Astrocyte (in vitro differentiated cells and primary cell): ENCODE measurements around the gene FAM151B. TPM values are rescaled to one million over a fixed set of nuclear protein-coding genes. Genes with fewer than 3 reads are reported as not detected.

Experiments used
- DNase-seq: peaks from one replicate; pipeline ENCODE4 v3.0.0-alpha.2; 2010; ENCODE audit warnings: low read depth
- FAIRE-seq: peaks from 2 replicates; lab custom pipeline; 2011; peaks lifted over from hg19 to GRCh38; lab: Jason Lieb, UNC
- H2AFZ ChIP-seq: 2 replicates; pipeline ENCODE4 v1.6.0; 2012; ENCODE audit warnings: low read depth, low read length, inconsistent platforms
- H3K27ac ChIP-seq: 2 replicates; pipeline ENCODE4 v1.5.1; 2011; ENCODE audit warnings: low read depth, low read length, inconsistent platforms
- H3K27me3 ChIP-seq: 2 replicates; pipeline ENCODE4 v1.6.0; 2011; ENCODE audit warnings: low read length, inconsistent platforms; ENCODE audit not compliant: insufficient read depth
- H3K36me3 ChIP-seq: 2 replicates; pipeline ENCODE4 v1.5.1; 2011; ENCODE audit warnings: low read length, inconsistent platforms; ENCODE audit not compliant: insufficient read depth
- H3K4me1 ChIP-seq: 2 replicates; pipeline ENCODE4 v1.5.1; 2011; ENCODE audit warnings: low read length, inconsistent platforms; ENCODE audit not compliant: insufficient read depth
- H3K4me2 ChIP-seq: 2 replicates; pipeline ENCODE4 v1.6.0; 2012; ENCODE audit warnings: low read length, inconsistent platforms
- H3K4me3 ChIP-seq: 2 replicates; pipeline ENCODE4 v1.5.1; 2011; ENCODE audit warnings: low read depth, mild to moderate bottlenecking, low read length, inconsistent platforms; ENCODE audit not compliant: insufficient read depth
- H3K79me2 ChIP-seq: 2 replicates; pipeline ENCODE4 v1.6.0; 2012; ENCODE audit warnings: mild to moderate bottlenecking, low read length, inconsistent platforms; ENCODE audit not compliant: insufficient read depth
- H3K9ac ChIP-seq: 2 replicates; pipeline ENCODE4 v1.6.0; 2012; ENCODE audit warnings: mild to moderate bottlenecking, low read length, inconsistent platforms
- H3K9me3 ChIP-seq: 2 replicates; pipeline ENCODE4 v1.5.1; 2012; ENCODE audit warnings: low read depth, mild to moderate bottlenecking, low read length, inconsistent platforms; ENCODE audit not compliant: insufficient read depth
- H4K20me1 ChIP-seq: 2 replicates; pipeline ENCODE4 v1.6.0; 2012; ENCODE audit warnings: low read length, inconsistent platforms; ENCODE audit not compliant: insufficient read depth
- H3K27ac Mint-ChIP-seq: one replicate; pipeline ENCODE4 v1.8.0; 2021; ENCODE audit warnings: mild to moderate bottlenecking, mixed read lengths; ENCODE audit not compliant: unreplicated experiment
- H3K27me3 Mint-ChIP-seq: one replicate; pipeline ENCODE4 v1.8.0; 2021; ENCODE audit warnings: low read depth, mixed read lengths; ENCODE audit not compliant: unreplicated experiment
- H3K36me3 Mint-ChIP-seq: one replicate; pipeline ENCODE4 v1.8.0; 2021; ENCODE audit warnings: low read depth, mixed read lengths; ENCODE audit not compliant: unreplicated experiment
- H3K4me1 Mint-ChIP-seq: one replicate; pipeline ENCODE4 v1.8.0; 2021; ENCODE audit warnings: low read depth, mixed read lengths; ENCODE audit not compliant: unreplicated experiment
- H3K4me3 Mint-ChIP-seq: one replicate; pipeline ENCODE4 v1.8.0; 2021; ENCODE audit warnings: mild to moderate bottlenecking, moderate library complexity, mixed read lengths; ENCODE audit not compliant: unreplicated experiment
- H3K9me3 Mint-ChIP-seq: one replicate; pipeline ENCODE4 v1.8.0; 2021; ENCODE audit warnings: mild to moderate bottlenecking, mixed read lengths; ENCODE audit not compliant: unreplicated experiment
- EZH2 ChIP-seq: IDR thresholded peaks from 2 replicates; pipeline ENCODE4 v1.6.1; 2012; ENCODE audit warnings: mild to moderate bottlenecking, low read length, inconsistent platforms; ENCODE audit not compliant: insufficient read depth
- total RNA-seq: library from RNA; stranded (reverse); gene quantifications from 2 replicates; pipeline ENCODE4 v1.2.1, GENCODE V29; 2021
- TF ChIP-seq, protein P1 (sequence below): IDR thresholded peaks from 2 replicates; pipeline ENCODE4 v1.5.1; 2011; ENCODE audit warnings: low read depth, mild to moderate bottlenecking, inconsistent platforms, low read length, moderate library complexity; ENCODE audit not compliant: insufficient read depth

Gene FAM151B
- total RNA-seq, 1 donor from 2014 or later: 2.9 TPM

DNA sequence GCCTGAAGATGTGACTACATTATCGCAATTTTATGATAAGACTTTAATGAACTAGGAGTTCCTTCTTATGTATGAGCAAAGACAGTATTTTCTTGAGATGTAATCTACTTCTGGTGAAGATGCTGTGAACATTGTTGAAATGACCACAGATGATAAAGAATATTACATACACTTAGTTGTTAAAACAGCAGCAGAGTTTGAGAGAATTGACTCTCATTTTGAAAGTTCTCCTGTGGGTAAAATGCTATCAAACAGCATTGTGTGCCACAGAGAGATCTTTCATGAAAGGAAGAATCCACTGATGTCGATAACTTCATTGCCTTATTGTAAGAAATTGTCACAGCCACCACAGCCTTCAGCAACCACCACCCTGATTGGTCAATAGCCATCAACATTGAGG lies 8.0 kb downstream of the FAM151B start:
- FAIRE-seq (no peak), DNase-seq (no peak)
- Histone ChIP-seq H3K79me2 (no peaks in the 10 kb centered on the region), H3K4me3 (no peak overlapping the region), H3K9ac (no peak overlapping the region), H3K9me3 (no peaks in the 10 kb centered on the region), H2AFZ (no peak overlapping the region), H4K20me1 (no peaks in the 10 kb centered on the region), H3K4me2 (no peak overlapping the region), H3K27me3 (no peaks in the 10 kb centered on the region), H3K36me3 (no peaks in the 10 kb centered on the region), H3K27ac (no peak overlapping the region), H3K4me1 (no peaks in the 10 kb centered on the region)
- H3K36me3 Mint-ChIP-seq: peaks cover 5% of the 10 kb centered on the region
- H3K9me3 Mint-ChIP-seq: peaks cover 2% of the 10 kb centered on the region
- H3K27me3 Mint-ChIP-seq: no peaks in the 10 kb centered on the region
- no peak overlapping the region for H3K27ac Mint-ChIP-seq
- no peak for TF ChIP-seq EZH2
- TF ChIP-seq, protein P1, sequence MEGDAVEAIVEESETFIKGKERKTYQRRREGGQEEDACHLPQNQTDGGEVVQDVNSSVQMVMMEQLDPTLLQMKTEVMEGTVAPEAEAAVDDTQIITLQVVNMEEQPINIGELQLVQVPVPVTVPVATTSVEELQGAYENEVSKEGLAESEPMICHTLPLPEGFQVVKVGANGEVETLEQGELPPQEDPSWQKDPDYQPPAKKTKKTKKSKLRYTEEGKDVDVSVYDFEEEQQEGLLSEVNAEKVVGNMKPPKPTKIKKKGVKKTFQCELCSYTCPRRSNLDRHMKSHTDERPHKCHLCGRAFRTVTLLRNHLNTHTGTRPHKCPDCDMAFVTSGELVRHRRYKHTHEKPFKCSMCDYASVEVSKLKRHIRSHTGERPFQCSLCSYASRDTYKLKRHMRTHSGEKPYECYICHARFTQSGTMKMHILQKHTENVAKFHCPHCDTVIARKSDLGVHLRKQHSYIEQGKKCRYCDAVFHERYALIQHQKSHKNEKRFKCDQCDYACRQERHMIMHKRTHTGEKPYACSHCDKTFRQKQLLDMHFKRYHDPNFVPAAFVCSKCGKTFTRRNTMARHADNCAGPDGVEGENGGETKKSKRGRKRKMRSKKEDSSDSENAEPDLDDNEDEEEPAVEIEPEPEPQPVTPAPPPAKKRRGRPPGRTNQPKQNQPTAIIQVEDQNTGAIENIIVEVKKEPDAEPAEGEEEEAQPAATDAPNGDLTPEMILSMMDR: no peak
- no peak overlapping the region for H3K4me3 Mint-ChIP-seq
- H3K4me1 Mint-ChIP-seq: no peaks in the 10 kb centered on the region

DNA sequence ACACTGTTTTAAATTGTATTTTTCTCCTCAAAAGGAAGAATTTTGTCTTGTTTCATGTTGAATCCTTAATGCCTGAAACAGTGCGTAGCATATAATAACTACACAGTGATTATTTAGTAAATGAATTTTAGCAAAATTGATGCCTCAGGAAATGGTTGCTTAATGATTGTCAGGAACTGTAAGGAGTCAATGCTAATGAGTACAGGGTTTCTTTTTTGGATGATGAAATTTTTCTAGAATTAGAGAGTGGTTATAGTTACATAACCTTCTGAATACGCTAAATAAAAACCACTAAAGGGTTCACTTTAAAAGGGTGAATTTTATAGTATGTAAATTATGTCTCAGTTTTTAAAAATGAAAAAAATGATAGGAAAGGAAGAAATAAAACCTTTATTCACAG lies 14.9 kb downstream of the FAM151B start:
- Mint-ChIP-seq H3K36me3 (no peaks in the 10 kb centered on the region), H3K9me3 (no peaks in the 10 kb centered on the region), H3K27ac (no peak overlapping the region), H3K4me3 (no peak overlapping the region), H3K4me1 (peaks cover 2% of the 10 kb centered on the region), H3K27me3 (no peaks in the 10 kb centered on the region)
- no peak for DNase-seq
- no peak overlapping the region for H2AFZ ChIP-seq
- no peak overlapping the region for H3K4me2 ChIP-seq
- H3K79me2 ChIP-seq: no peaks in the 10 kb centered on the region
- H3K27ac ChIP-seq: no peak overlapping the region
- H4K20me1 ChIP-seq: no peaks in the 10 kb centered on the region
- TF ChIP-seq, protein P1: no peak
- TF ChIP-seq EZH2: no peak
- FAIRE-seq: no peak
- no peak overlapping the region for H3K9ac ChIP-seq
- H3K36me3 ChIP-seq: no peaks in the 10 kb centered on the region
- no peaks in the 10 kb centered on the region for H3K9me3 ChIP-seq
- no peaks in the 10 kb centered on the region for H3K27me3 ChIP-seq
- no peaks in the 10 kb centered on the region for H3K4me1 ChIP-seq
- no peak overlapping the region for H3K4me3 ChIP-seq

DNA sequence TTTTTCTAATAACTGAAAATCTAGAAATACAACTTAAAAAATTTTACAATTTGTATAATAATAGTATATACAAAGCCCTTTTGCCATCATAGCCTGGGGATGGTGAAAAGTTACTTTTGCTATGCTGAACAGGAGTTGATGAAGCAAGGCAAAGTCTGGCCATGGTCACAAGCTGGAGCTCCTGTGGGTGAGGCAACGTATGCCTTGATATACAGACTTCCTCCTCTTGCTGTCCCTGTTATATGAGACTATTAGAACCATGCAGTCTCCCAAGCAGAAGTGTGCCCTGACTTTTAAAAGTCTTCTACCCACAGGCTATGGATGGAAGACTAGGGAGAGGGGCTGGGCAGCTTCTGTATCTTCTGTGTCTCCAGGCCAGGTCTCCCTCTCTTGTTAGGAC lies 15.7 kb downstream of the FAM151B start:
- no peak overlapping the region for H2AFZ ChIP-seq
- H3K27ac Mint-ChIP-seq: no peak overlapping the region
- no peak overlapping the region for H3K4me3 ChIP-seq
- H4K20me1 ChIP-seq: no peaks in the 10 kb centered on the region
- DNase-seq: no peak
- H3K4me1 Mint-ChIP-seq: peaks cover 4% of the 10 kb centered on the region
- no peaks in the 10 kb centered on the region for H3K27me3 ChIP-seq
- H3K36me3 ChIP-seq: no peaks in the 10 kb centered on the region
- no peak overlapping the region for H3K27ac ChIP-seq
- H3K79me2 ChIP-seq: no peaks in the 10 kb centered on the region
- no peak overlapping the region for H3K4me3 Mint-ChIP-seq
- H3K9ac ChIP-seq: no peak overlapping the region
- H3K9me3 ChIP-seq: no peaks in the 10 kb centered on the region
- H3K27me3 Mint-ChIP-seq: no peaks in the 10 kb centered on the region
- TF ChIP-seq, protein P1: no peak
- TF ChIP-seq EZH2: no peak
- H3K36me3 Mint-ChIP-seq: no peaks in the 10 kb centered on the region
- H3K9me3 Mint-ChIP-seq: no peaks in the 10 kb centered on the region
- no peak overlapping the region for H3K4me2 ChIP-seq
- no peaks in the 10 kb centered on the region for H3K4me1 ChIP-seq
- FAIRE-seq: no peak
